Measurements from ENCODE around the gene PHF24. TPM values are rescaled to one million over a fixed set of nuclear protein-coding genes. Genes with fewer than 3 reads are reported as not detected.

Gene PHF24
- polyA plus RNA-seq, 1 of the 3 experiments (the other 2 are of a cell fraction), result not detected

- Histone ChIP-seq H3K27ac (ENCODE audit: low read depth in 2 of 2, low read length in 1 of 2) (peak overlapping the region; percentile 51 to 95), H3K4me1 (ENCODE audit: control insufficient read depth in 1 of 2, insufficient read depth in 2 of 2, low read depth in 1 of 2, low read length in 1 of 2) (peaks cover 22 to 67% of the 10 kb centered on the region in 2 experiments; a peak in 3 of 4 replicates), H3K9me2 (no peaks in the 10 kb centered on the region), H3K27me3 (ENCODE audit: insufficient read depth) (no peaks in the 10 kb centered on the region), H2AFZ (ENCODE audit: low read depth) (peak overlapping the region; percentile 94), H3K4me2 (peak overlapping the region; percentile 78), H3K79me2 (ENCODE audit: insufficient read depth) (peaks cover 3% of the 10 kb centered on the region; the same call in 1 of the 2 replicates), H3F3A (replicated peaks; ENCODE audit: insufficient read depth) (peaks cover 16% of the 10 kb centered on the region), H4K20me1 (ENCODE audit: insufficient read depth) (no peaks in the 10 kb centered on the region), H3K9ac (peak overlapping the region; percentile 48; the same call in 1 of the 2 replicates), H3K4me3 (ENCODE audit: low read depth in 2 of 2, low read length in 1 of 2) (peak overlapping the region; percentile 58 to 94), H3K9me3 (no peaks in the 10 kb centered on the region), H3K36me3 (replicated peaks in 1 of 2; ENCODE audit: control insufficient read depth in 1 of 2, insufficient read depth in 2 of 2, low read length in 1 of 2) (no peaks in the 10 kb centered on the region)
- ChIA-PET POLR2A (interaction anchor here (2.3 kb wide), 1 partner anchor 84 kb away, joined by 9 read pairs; the partner anchor contains the start of gene VCP), CTCF (interaction anchor here (1.2 to 8.5 kb wide), 3 partner anchors 29 to 108 kb away, joined by 3 to 174 read pairs (median 8); partner anchors contain the start of gene PIGO)
- TF ChIP-seq CHD2 (IDR thresholded peaks at IDR 0.05; ENCODE audit: low read length, partially characterized antibody), result peak; percentile 47
- no peak for TF ChIP-seq RAD21 (IDR thresholded peaks at IDR 0.05; ENCODE audit: low read length)
- 47% methylated on average over 23 of the region's 25 CpGs for WGBS (ENCODE audit: low lambda C conversion rate)
- peak; percentile 54 for DNase-seq
Observed at GRCh38 chr9:34988218-34989002, 30.3 kb downstream of the PHF24 start.

- H2AFZ ChIP-seq (ENCODE audit: low read depth), result peak within 1 kb of the TSS; percentile 94
- H4K20me1 ChIP-seq (ENCODE audit: insufficient read depth), result no peaks in the 10 kb centered on the region
- H3K4me2 ChIP-seq, result peak within 1 kb of the TSS; percentile 84
- H3K27ac ChIP-seq (ENCODE audit: low read depth in 2 of 2, low read length in 1 of 2), result peak within 1 kb of the TSS; percentile 55 to 95
- no peaks in the 10 kb centered on the region for H3K36me3 ChIP-seq (replicated peaks in 1 of 2; ENCODE audit: control insufficient read depth in 1 of 2, insufficient read depth in 2 of 2, low read length in 1 of 2)
- peaks cover 28 to 76% of the 10 kb centered on the region in 2 experiments for H3K4me1 ChIP-seq (ENCODE audit: control insufficient read depth in 1 of 2, insufficient read depth in 2 of 2, low read depth in 1 of 2, low read length in 1 of 2)
- DNase-seq, result peak; percentile 96
- H3K9me3 ChIP-seq, result no peaks in the 10 kb centered on the region
- H3K9ac ChIP-seq, result peak within 1 kb of the TSS; percentile 79
- under 1% methylated on average over 16 of the region's 65 CpGs for WGBS (ENCODE audit: low lambda C conversion rate)
- POLR2A ChIA-PET, result interaction anchor here (0.6 to 2.3 kb wide), 5 partner anchors 12 to 90 kb away, joined by 3 to 9 read pairs (median 3); partner anchors contain the start of genes FANCG and VCP
- CTCF ChIA-PET, result interaction anchor here (0.7 to 8.5 kb wide), 6 partner anchors 30 to 107 kb away, joined by 3 to 174 read pairs (median 3); partner anchors contain the start of genes FANCG and PIGO
- H3K9me2 ChIP-seq, result no peaks in the 10 kb centered on the region
- H3K27me3 ChIP-seq (ENCODE audit: insufficient read depth), result no peaks in the 10 kb centered on the region
- H3K4me3 ChIP-seq (ENCODE audit: low read depth in 2 of 2, low read length in 1 of 2), result peak within 1 kb of the TSS; percentile 70 to 94
- H3K79me2 ChIP-seq (ENCODE audit: insufficient read depth), result peaks cover 3% of the 10 kb centered on the region; the same call in 1 of the 2 replicates
- peaks cover 18% of the 10 kb centered on the region for H3F3A ChIP-seq (replicated peaks; ENCODE audit: insufficient read depth)
- no peak for TF ChIP-seq USF2 (IDR thresholded peaks at IDR 0.05; ENCODE audit: borderline replicate concordance, low read depth, low read length)
- TF ChIP-seq REST (IDR thresholded peaks at IDR 0.05; ENCODE audit: low read depth, low read length), result no peak
- TF ChIP-seq MAX (IDR thresholded peaks at IDR 0.05; ENCODE audit: low read depth), result peak; percentile 70
- TF ChIP-seq GATA2 (CRISPR knock-in tag; IDR thresholded peaks at IDR 0.05), result no peak
- TF ChIP-seq MXI1 (IDR thresholded peaks at IDR 0.05; ENCODE audit: low read depth, low read length), result peak; percentile 87
- no peak for TF ChIP-seq TEAD4 (IDR thresholded peaks at IDR 0.05; ENCODE audit: borderline replicate concordance, insufficient read depth)
- no peak for TF ChIP-seq TAF1 (IDR thresholded peaks at IDR 0.05; ENCODE audit: borderline replicate concordance, low read depth, low read length)
- TF ChIP-seq NFIC (IDR thresholded peaks at IDR 0.05; ENCODE audit: borderline replicate concordance), result peak; percentile 93
- TF ChIP-seq RXRA (IDR thresholded peaks at IDR 0.05; ENCODE audit: borderline replicate concordance, low read depth), result no peak
- peak; percentile 57 for TF ChIP-seq NRF1 (IDR thresholded peaks at IDR 0.05; ENCODE audit: low read depth, low read length)
- TF ChIP-seq SMC3 (IDR thresholded peaks at IDR 0.05; ENCODE audit: low read depth, low read length), result no peak
- no peak for TF ChIP-seq RCOR1 (IDR thresholded peaks at IDR 0.05; ENCODE audit: low read length)
- TF ChIP-seq CTCF (IDR thresholded peaks at IDR 0.05), result no peak
- no peak for TF ChIP-seq FOXM1 (IDR thresholded peaks at IDR 0.05; ENCODE audit: low read depth)
Observed at GRCh38 chr9:34989003-34989945, 31.2 kb downstream of the PHF24 start, which contains the start of gene DNAJB5. Gene DNAJB5 (plus strand): TSS chr9:34989745. CDS start chr9:34990631, 886 bp downstream.

Measured in SK-N-SH (cell line).